HEK293 (cell line): ENCODE measurements around the gene DCAF8.
A peak's percentile ranks its signal among the peaks of the same experiment; 100 is the strongest.

ENCODE experiments used
- CTCF ChIA-PET: fragments of 350-600 bp; formaldehyde crosslinking; extraction: SDS; loops from one replicate; lab custom pipeline; 2021; ENCODE audit warnings: antibody characterized with exemption; lab: Yijun Ruan, JAX
- POLR2A ChIA-PET: fragments of 300-600 bp; formaldehyde crosslinking; extraction: SDS; loops from one replicate; lab custom pipeline; 2020; ENCODE audit warnings: antibody characterized with exemption, inconsistent platforms; lab: Yijun Ruan, JAX
- H3K27ac ChIP-seq: fragments of 200-500 bp; sonication (Bioruptor generic); 2 replicates; pipeline ENCODE4 v1.5.1; 2014; ENCODE audit warnings: low read depth, low read length, control low read depth, inconsistent platforms; ENCODE audit errors: extremely low read depth
- H3K36me3 ChIP-seq, 2 experiments: fragments of 200-500 bp in 1 of 2; sonication (Bioruptor generic) in 1 of 2; 1 replicate in 1 of 2; 2 replicates in 1 of 2; pipeline ENCODE4 v1.5.1; 2014 to 2017; ENCODE audit warnings: inconsistent platforms in 2 of 2, low read length in 2 of 2; ENCODE audit not compliant: control insufficient read depth in 2 of 2, insufficient read depth in 1 of 2
- H3K4me1 ChIP-seq: fragments of 200-500 bp; sonication (Bioruptor generic); 2 replicates; pipeline ENCODE4 v1.5.1; 2014; ENCODE audit warnings: mild to moderate bottlenecking, low read length, inconsistent platforms; ENCODE audit not compliant: control insufficient read depth, insufficient read depth
- H3K4me3 ChIP-seq: 2 replicates; pipeline ENCODE4 v1.5.1; 2011; ENCODE audit warnings: low read depth, mild to moderate bottlenecking, control low read depth, low read length, moderate library complexity
- H3K9me3 ChIP-seq: fragments of 200-500 bp; sonication (Bioruptor generic); 2 replicates; pipeline ENCODE4 v1.5.1; 2014; ENCODE audit warnings: low read depth, low read length, inconsistent platforms; ENCODE audit not compliant: control insufficient read depth, insufficient read depth
- ATF2 ChIP-seq: fragments of 450-650 bp; formaldehyde crosslinking; IDR thresholded peaks from 2 replicates; pipeline ENCODE4 v1.5.1; 2016; ENCODE audit warnings: missing biosample characterization, missing genetic modification characterization, low read depth
- GLIS1 ChIP-seq: fragments of 450-650 bp; formaldehyde crosslinking; IDR thresholded peaks from 2 replicates; pipeline ENCODE4 v1.5.1; 2016; ENCODE audit warnings: missing biosample characterization, missing genetic modification characterization
- HOXD13 ChIP-seq: sonication (generic); formaldehyde crosslinking; IDR thresholded peaks from 2 replicates; pipeline ENCODE4 v1.8.0; 2022; ENCODE audit warnings: missing genetic modification reagents, borderline replicate concordance
- KLF1 ChIP-seq: fragments of 450-650 bp; formaldehyde crosslinking; IDR thresholded peaks from 2 replicates; pipeline ENCODE4 v1.5.1; 2016; ENCODE audit warnings: missing biosample characterization, missing genetic modification characterization
- MYNN ChIP-seq: fragments of 450-650 bp; formaldehyde crosslinking; IDR thresholded peaks from 2 replicates; pipeline ENCODE4 v1.5.1; 2016; ENCODE audit warnings: missing biosample characterization, missing genetic modification characterization, borderline replicate concordance
- OSR2 ChIP-seq: fragments of 450-650 bp; formaldehyde crosslinking; IDR thresholded peaks from 2 replicates; pipeline ENCODE4 v1.5.1; 2016; ENCODE audit warnings: missing biosample characterization, missing genetic modification characterization
- OVOL3 ChIP-seq: fragments of 450-650 bp; formaldehyde crosslinking; IDR thresholded peaks from 2 replicates; pipeline ENCODE4 v1.5.1; 2016; ENCODE audit warnings: missing biosample characterization, missing genetic modification characterization
- RBAK ChIP-seq: fragments of 450-650 bp; formaldehyde crosslinking; IDR thresholded peaks from 2 replicates; pipeline ENCODE4 v1.5.1; 2016; ENCODE audit warnings: missing biosample characterization, missing genetic modification characterization
- SALL2 ChIP-seq: fragments of 450-650 bp; formaldehyde crosslinking; IDR thresholded peaks from 2 replicates; pipeline ENCODE4 v1.5.0; 2017; ENCODE audit warnings: missing biosample characterization, mild to moderate bottlenecking, missing genetic modification characterization, borderline replicate concordance
- SP3 ChIP-seq: fragments of 450-650 bp; formaldehyde crosslinking; IDR thresholded peaks from 2 replicates; pipeline ENCODE4 v1.5.1; 2016; ENCODE audit warnings: missing biosample characterization, missing genetic modification characterization
- YY2 ChIP-seq: fragments of 450-650 bp; formaldehyde crosslinking; IDR thresholded peaks from 2 replicates; pipeline ENCODE4 v1.5.1; 2016; ENCODE audit warnings: missing biosample characterization, missing genetic modification characterization
- ZBTB48 ChIP-seq: fragments of 450-650 bp; formaldehyde crosslinking; IDR thresholded peaks from 2 replicates; pipeline ENCODE4 v1.5.1; 2016; ENCODE audit warnings: missing biosample characterization, missing genetic modification characterization
- ZFP37 ChIP-seq: fragments of 450-650 bp; formaldehyde crosslinking; IDR thresholded peaks from 2 replicates; pipeline ENCODE4 v1.5.1; 2016; ENCODE audit warnings: missing biosample characterization, missing genetic modification characterization
- ZFP69B ChIP-seq: fragments of 450-650 bp; formaldehyde crosslinking; IDR thresholded peaks from 2 replicates; pipeline ENCODE4 v1.5.1; 2016; ENCODE audit warnings: missing biosample characterization, missing genetic modification characterization
- ZNF10 ChIP-seq: fragments of 450-650 bp; formaldehyde crosslinking; IDR thresholded peaks from 2 replicates; pipeline ENCODE4 v1.5.1; 2017; ENCODE audit warnings: missing biosample characterization, missing genetic modification characterization
- ZNF148 ChIP-seq: fragments of 450-650 bp; formaldehyde crosslinking; IDR thresholded peaks from 2 replicates; pipeline ENCODE4 v1.5.0; 2017; ENCODE audit warnings: missing biosample characterization, missing genetic modification characterization, borderline replicate concordance
- ZNF18 ChIP-seq: fragments of 450-650 bp; formaldehyde crosslinking; IDR thresholded peaks from 2 replicates; pipeline ENCODE4 v1.5.1; 2016; ENCODE audit warnings: missing biosample characterization, missing genetic modification characterization
- ZNF214 ChIP-seq: fragments of 450-650 bp; formaldehyde crosslinking; IDR thresholded peaks from 2 replicates; pipeline ENCODE4 v1.5.1; 2017; ENCODE audit warnings: missing biosample characterization, mild to moderate bottlenecking, missing genetic modification characterization, borderline replicate concordance
- ZNF366 ChIP-seq: fragments of 450-650 bp; formaldehyde crosslinking; conservative IDR thresholded peaks from 2 replicates; pipeline ENCODE4 v1.5.1; 2016; ENCODE audit warnings: missing biosample characterization, missing genetic modification characterization
- ZNF501 ChIP-seq: fragments of 450-650 bp; formaldehyde crosslinking; IDR thresholded peaks from 2 replicates; pipeline ENCODE4 v1.5.1; 2016; ENCODE audit warnings: missing biosample characterization, missing genetic modification characterization
- ZNF521 ChIP-seq: fragments of 450-650 bp; formaldehyde crosslinking; IDR thresholded peaks from 2 replicates; pipeline ENCODE4 v1.5.1; 2017; ENCODE audit warnings: missing biosample characterization, mild to moderate bottlenecking, missing genetic modification characterization
- ZNF555 ChIP-seq: fragments of 450-650 bp; formaldehyde crosslinking; conservative IDR thresholded peaks from 2 replicates; pipeline ENCODE4 v1.5.1; 2017; ENCODE audit warnings: missing biosample characterization, mild to moderate bottlenecking, missing genetic modification characterization, inconsistent platforms
- ZNF600 ChIP-seq: fragments of 450-650 bp; formaldehyde crosslinking; IDR thresholded peaks from 2 replicates; pipeline ENCODE4 v1.5.1; 2016; ENCODE audit warnings: missing biosample characterization, missing genetic modification characterization
- ZNF629 ChIP-seq: fragments of 450-650 bp; formaldehyde crosslinking; IDR thresholded peaks from 2 replicates; pipeline ENCODE4 v1.5.1; 2017; ENCODE audit warnings: missing biosample characterization, missing genetic modification characterization
- ZNF701 ChIP-seq: fragments of 450-650 bp; formaldehyde crosslinking; IDR thresholded peaks from 2 replicates; pipeline ENCODE4 v1.5.1; 2016; ENCODE audit warnings: missing biosample characterization, missing genetic modification characterization
- ZNF747 ChIP-seq: fragments of 450-650 bp; formaldehyde crosslinking; IDR thresholded peaks from 2 replicates; pipeline ENCODE4 v1.5.1; 2016; ENCODE audit warnings: missing biosample characterization, missing genetic modification characterization
- ZNF777 ChIP-seq: fragments of 450-650 bp; formaldehyde crosslinking; IDR thresholded peaks from 2 replicates; pipeline ENCODE4 v1.5.1; 2017; ENCODE audit warnings: missing biosample characterization, missing genetic modification characterization, borderline replicate concordance
- ZNF785 ChIP-seq: fragments of 450-650 bp; formaldehyde crosslinking; IDR thresholded peaks from 2 replicates; pipeline ENCODE4 v1.5.1; 2016; ENCODE audit warnings: missing biosample characterization, missing genetic modification characterization
- ZNF843 ChIP-seq: fragments of 450-650 bp; formaldehyde crosslinking; IDR thresholded peaks from 2 replicates; pipeline ENCODE4 v1.5.1; 2016; ENCODE audit warnings: missing biosample characterization, missing genetic modification characterization
- ZSCAN16 ChIP-seq: fragments of 450-650 bp; formaldehyde crosslinking; IDR thresholded peaks from 2 replicates; pipeline ENCODE4 v1.5.1; 2016; ENCODE audit warnings: missing biosample characterization, missing genetic modification characterization

DCAF8 gene

GRCh38 chr1:160257411-160258015, 4.8 kb downstream of the DCAF8 start:
- H3K9me3 ChIP-seq, result no peaks in the 10 kb centered on the region
- TF ChIP-seq ZSCAN16 (no peak), OVOL3 (tag by site-specific recombination) (no peak), GLIS1 (tag by site-specific recombination) (peak; percentile 52; the same call in 1 of the 2 replicates)
- TF ChIP-seq, all 188 proteins: peak for 1
- H3K4me3 ChIP-seq, result no peak overlapping the region
- H3K27ac ChIP-seq, result no peak overlapping the region
- POLR2A ChIA-PET, result interaction anchor here (0.9 to 1.1 kb wide), 2 partner anchors 27 to 34 kb away, joined by 3 read pairs; partner anchors contain the start of gene PEX19
- CTCF ChIA-PET, result interaction anchor here (0.5 to 5.4 kb wide), 8 partner anchors 34 to 171 kb away, joined by 3 to 35 read pairs (median 4); no protein-coding TSS in a partner anchor
- peaks cover 9% of the 10 kb centered on the region in 2 experiments for H3K36me3 ChIP-seq
- peaks cover 32% of the 10 kb centered on the region for H3K4me1 ChIP-seq

- Histone ChIP-seq H3K4me3 (no peak overlapping the region), H3K9me3 (no peaks in the 10 kb centered on the region), H3K36me3 (peaks cover 9 to 10% of the 10 kb centered on the region in 2 experiments), H3K4me1 (peaks cover 34% of the 10 kb centered on the region), H3K27ac (no peak overlapping the region)
- POLR2A ChIA-PET, result interaction anchor here (0.9 to 1.1 kb wide), 2 partner anchors 28 to 35 kb away, joined by 3 read pairs; partner anchors contain the start of gene PEX19
- CTCF ChIA-PET, result interaction anchor here (0.7 to 5.4 kb wide), 7 partner anchors 35 to 172 kb away, joined by 3 to 35 read pairs (median 4); no protein-coding TSS in a partner anchor
- TF ChIP-seq ZFP37 (tag by site-specific recombination) (no peak), ZBTB48 (no peak), GLIS1 (tag by site-specific recombination) (no peak), ZNF555 (tag by site-specific recombination) (no peak), ATF2 (tag by site-specific recombination) (no peak), ZNF501 (no peak), ZFP69B (tag by site-specific recombination) (no peak), ZNF629 (0 out of 2 replicates have a peak, but pooled peaks have one; percentile 29), KLF1 (no peak), SP3 (tag by site-specific recombination) (no peak), ZNF600 (tag by site-specific recombination) (no peak), ZNF18 (no peak), ZNF785 (tag by site-specific recombination) (no peak), ZNF148 (tag by site-specific recombination) (no peak), ZNF521 (tag by site-specific recombination) (no peak), SALL2 (tag by site-specific recombination) (no peak), ZNF843 (peak; percentile 42; the same call in 1 of the 2 replicates), YY2 (tag by site-specific recombination) (no peak), ZNF10 (tag by site-specific recombination) (no peak), OSR2 (peak; percentile 81; the same call in 1 of the 2 replicates), ZNF214 (tag by site-specific recombination) (no peak), ZNF366 (tag by site-specific recombination) (0 out of 2 replicates have a peak, but pooled peaks have one; percentile 19), ZNF777 (tag by site-specific recombination) (no peak), ZNF747 (tag by site-specific recombination) (no peak), ZNF701 (tag by site-specific recombination) (no peak), RBAK (tag by site-specific recombination) (no peak), HOXD13 (no peak), MYNN (no peak)
Observed at GRCh38 chr1:160256396-160257046, 5.8 kb downstream of the DCAF8 start.
